ENCODE measurements around the gene TIMP2.

The TIMP2 gene

GRCh38 chr17:78840780-78841611, 84.2 kb downstream of the TIMP2 start, which contains the start of gene USP36:
Gene USP36, minus strand, starts transcription at chr17:78840814. Its CDS starts 4,451 bp downstream, at chr17:78836363.
- in situ Hi-C loops (cut with MboI; ENCODE audit: low sequenced_read_pairs): no loop called here

- in situ Hi-C loops (cut with MboI; ENCODE audit: low sequenced_read_pairs): no loop called here
Measured at GRCh38 chr17:78840530-78840779, 84.7 kb downstream of the TIMP2 start.

- in situ Hi-C loops (cut with MboI; ENCODE audit: low sequenced_read_pairs): no loop called here
Measured at GRCh38 chr17:78839762-78840529, 85.2 kb downstream of the TIMP2 start.

- in situ Hi-C loops (cut with MboI; ENCODE audit: low sequenced_read_pairs): no loop called here
Measured at GRCh38 chr17:78839235-78839761, 85.9 kb downstream of the TIMP2 start.

DNA sequence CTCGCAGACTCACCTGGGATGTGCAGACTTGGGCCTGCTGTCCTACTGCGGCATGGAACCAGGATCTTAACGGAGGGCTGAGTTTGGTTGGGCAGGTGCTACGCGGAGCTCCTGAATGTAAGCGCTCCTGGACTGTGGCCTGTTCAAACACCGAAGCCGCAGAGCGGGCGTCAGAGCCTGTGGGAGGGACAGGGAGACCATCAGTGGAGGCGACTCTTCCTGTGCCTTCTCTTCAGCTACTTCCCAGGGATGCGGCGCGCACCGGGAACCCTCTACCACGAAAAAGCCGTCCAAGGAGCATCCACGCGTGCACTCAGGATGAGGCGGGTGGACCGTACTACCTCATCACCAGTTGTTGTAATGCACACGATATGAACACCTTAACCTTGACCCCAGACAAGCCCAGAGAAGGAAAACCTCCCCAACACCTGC, 86.6 kb downstream of the TIMP2 start:
- in situ Hi-C loops (cut with MboI; ENCODE audit: low sequenced_read_pairs): no loop called here

DNA sequence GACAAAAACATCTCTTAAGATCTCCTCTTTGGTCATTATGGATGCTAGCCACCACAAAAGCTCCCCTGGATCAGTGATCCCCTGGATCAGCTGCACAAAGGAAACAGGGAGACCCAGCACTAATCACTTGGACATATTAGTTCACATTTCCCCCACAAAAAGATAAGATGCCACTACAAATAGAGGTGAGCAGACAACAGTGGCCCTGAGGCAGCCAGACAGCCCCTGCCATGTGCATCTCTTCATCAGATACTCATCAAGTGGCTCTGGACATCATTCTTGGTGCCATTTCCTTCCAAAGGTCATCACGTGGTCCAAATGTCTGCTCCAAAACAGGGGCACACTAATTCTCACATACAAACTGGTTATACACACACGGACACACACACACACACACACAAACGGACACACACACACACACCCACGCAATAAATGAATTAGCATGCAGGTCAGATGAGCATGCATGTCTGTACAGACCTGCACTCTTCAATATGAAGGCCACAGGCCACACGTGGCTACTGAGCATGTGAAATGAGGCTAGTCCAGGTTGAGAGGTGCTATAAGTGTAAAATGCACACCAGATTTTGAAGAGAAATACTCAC, 88.7 kb downstream of the TIMP2 start:
- in situ Hi-C loops (cut with MboI; ENCODE audit: low sequenced_read_pairs): no loop called here

GRCh38 chr17:78834571-78834970, 90.6 kb downstream of the TIMP2 start:
- in situ Hi-C loops (cut with MboI; ENCODE audit: low sequenced_read_pairs): no loop called here

DNA sequence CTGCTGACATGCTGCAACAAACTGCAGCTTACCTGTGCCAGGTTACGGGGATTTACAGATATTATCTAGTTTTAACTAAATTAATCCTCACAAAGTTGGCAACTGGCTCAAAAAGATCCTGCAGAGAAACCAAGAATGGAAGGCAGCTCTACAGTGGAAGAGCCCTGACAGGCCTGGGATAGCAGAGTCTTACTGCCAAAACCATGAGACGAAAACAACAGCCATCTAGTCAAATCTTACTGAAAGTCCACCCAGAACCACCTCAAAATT, 92.7 kb downstream of the TIMP2 start:
- in situ Hi-C loops (cut with MboI; ENCODE audit: low sequenced_read_pairs): no loop called here

DNA sequence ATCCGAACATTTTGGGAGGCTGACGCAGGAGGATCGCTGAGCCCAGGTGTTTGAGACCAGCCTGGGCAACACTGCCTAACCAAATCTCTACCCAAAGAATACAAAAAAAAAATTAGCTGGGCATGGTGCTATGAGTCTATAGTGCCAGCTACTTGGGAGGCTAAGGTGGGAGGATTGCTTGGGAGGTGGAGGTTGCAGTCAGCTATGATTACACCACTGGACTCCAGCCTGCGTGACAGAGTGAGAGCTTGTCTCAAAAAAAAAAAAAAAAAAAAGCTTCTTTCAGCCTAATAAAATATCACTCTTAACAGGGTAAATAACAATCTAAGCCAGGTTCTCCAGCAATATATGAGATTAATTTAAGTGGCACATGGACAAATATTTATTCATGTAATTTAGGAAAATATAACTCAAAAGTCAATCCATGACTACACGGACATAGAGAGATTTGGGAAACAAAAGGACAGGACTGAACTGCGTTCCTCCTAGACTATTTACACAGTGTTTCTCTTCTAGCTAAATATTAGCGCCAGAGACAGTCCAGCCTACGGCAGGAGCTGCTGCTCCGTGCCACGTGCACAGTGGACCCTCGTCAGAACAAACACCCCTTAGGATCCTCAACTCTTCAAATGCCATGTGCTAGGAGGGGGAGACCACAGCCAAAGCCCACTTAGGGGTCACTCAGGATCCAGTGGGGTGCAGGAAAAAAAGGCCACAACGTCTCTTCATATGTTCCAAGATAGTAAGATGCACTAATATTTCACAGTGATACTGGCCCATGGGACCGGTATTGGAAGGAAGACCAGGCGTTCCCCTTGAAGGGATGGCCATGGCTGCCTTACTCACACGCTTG, 93.3 kb downstream of the TIMP2 start:
- in situ Hi-C loops (cut with MboI; ENCODE audit: low sequenced_read_pairs): no loop called here

DNA sequence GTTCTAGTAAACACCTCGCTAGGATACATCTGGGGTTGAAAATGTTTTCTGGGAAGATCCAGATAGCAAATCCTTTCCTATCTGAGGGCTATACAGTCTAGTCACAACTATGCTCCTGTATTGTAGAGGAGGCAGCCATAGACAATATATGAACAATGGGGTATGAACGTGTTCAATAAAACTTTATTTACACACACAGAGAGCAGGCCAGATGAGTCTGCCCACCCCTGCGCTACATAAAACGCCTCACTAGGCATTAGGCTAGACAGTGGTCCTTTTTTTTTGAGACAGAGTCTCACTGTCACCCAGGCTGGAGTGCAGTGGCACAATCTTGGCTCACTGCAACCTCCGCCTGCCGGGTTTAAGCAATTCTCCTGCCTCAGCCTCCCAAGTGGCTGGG, 95.7 kb downstream of the TIMP2 start:
- in situ Hi-C loops (cut with MboI; ENCODE audit: low sequenced_read_pairs): no loop called here

- in situ Hi-C loops (cut with MboI; ENCODE audit: low sequenced_read_pairs): no loop called here
Measured at GRCh38 chr17:78828470-78829185, 96.6 kb downstream of the TIMP2 start.

GRCh38 chr17:78826836-78827509, 98.2 kb downstream of the TIMP2 start:
- in situ Hi-C loops (cut with MboI; ENCODE audit: low sequenced_read_pairs): no loop called here

- in situ Hi-C loops (cut with MboI; ENCODE audit: low sequenced_read_pairs): no loop called here
Measured at GRCh38 chr17:78826421-78826820, 98.8 kb downstream of the TIMP2 start.

GRCh38 chr17:78825696-78826095, 99.5 kb downstream of the TIMP2 start:
- in situ Hi-C loops (cut with MboI; ENCODE audit: low sequenced_read_pairs): no loop called here

DNA sequence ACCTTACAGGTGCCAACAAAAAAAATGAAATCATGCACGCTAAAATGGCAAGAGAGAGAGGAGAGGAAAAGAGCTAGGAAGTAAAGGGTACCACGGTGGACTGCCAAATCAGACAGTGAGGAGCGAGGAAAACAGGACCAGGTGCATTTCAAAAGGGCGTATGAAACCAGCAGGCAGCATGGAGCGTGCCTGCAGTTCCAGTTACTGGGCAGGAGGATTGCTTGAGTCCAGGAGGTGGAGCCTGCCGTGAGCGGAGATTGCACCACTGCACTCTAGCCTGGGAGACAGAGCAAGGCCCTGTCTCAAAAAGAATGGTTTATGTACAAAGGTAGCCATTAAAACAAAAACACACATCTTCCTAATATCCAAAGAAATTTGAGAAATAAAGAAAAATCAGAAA, 100.9 kb downstream of the TIMP2 start:
- in situ Hi-C loops (cut with MboI; ENCODE audit: low sequenced_read_pairs): no loop called here

DNA sequence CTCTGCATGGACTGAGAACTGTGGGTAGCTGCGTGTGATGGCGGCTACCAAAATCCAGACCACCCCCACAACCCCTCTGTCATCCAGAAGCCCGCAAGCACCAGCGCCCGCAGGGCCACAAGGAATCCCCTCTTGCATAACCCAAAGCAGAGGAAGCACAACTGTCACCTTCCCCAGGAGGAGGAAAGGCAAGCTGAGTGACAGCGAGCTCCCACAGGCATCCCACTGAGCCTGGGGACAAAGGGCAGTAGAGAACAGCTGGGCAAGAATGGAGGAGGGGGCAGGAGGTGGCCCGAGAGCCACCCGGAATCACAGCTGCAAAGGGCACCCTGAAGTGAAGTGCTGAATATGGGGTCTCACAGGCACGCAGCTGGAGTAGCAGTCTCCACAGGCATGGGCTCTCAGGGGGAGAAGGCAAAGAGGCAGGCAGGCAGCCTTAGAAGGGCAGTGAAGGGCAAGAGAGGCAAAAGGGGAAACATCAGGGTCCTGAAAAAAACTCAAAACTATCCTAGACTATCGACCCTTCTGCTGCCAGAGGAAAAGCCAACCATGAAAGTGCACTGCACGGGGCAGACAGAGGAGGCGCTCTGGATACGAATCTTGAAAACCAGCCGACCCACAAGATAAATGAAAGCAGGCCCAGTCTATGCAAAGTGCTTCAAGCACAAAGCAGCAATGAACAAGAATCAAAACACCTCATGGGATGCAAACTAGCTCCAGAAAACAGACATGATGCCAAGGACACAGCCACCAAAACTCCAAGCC, 101.7 kb downstream of the TIMP2 start:
- in situ Hi-C loops (cut with MboI; ENCODE audit: low sequenced_read_pairs): no loop called here

- in situ Hi-C loops (cut with MboI; ENCODE audit: low sequenced_read_pairs): no loop called here
Measured at GRCh38 chr17:78822552-78822951, 102.6 kb downstream of the TIMP2 start.

- in situ Hi-C loops (cut with MboI; ENCODE audit: low sequenced_read_pairs): no loop called here
Measured at GRCh38 chr17:78821961-78822360, 103.2 kb downstream of the TIMP2 start.

GRCh38 chr17:78820841-78821240, 104.3 kb downstream of the TIMP2 start:
- in situ Hi-C loops (cut with MboI; ENCODE audit: low sequenced_read_pairs): no loop called here

Data from hTERT RPE-1 (cell line).